OCI-LY1 (cell line): ENCODE results near the gene MAPK11.

ENCODE experiments used
- CTCF ChIP-seq: fragments of 200-600 bp; sonication (generic), shearing (Covaris generic); IDR thresholded peaks from 2 replicates; pipeline ENCODE4 v1.5.1; 2017; ENCODE audit warnings: mild to moderate bottlenecking, antibody characterized with exemption, low read length, moderate library complexity, mixed read lengths
- EZH2 ChIP-seq: fragments of 200-600 bp; sonication (generic), shearing (Covaris generic); IDR thresholded peaks from 2 replicates; pipeline ENCODE4 v1.8.0; 2017; ENCODE audit warnings: borderline replicate concordance, mixed run types, mild to moderate bottlenecking, antibody characterized with exemption, low read length, moderate library complexity, mixed read lengths

GRCh38 chr22:50248196-50249081, 21.7 kb downstream of the MAPK11 start:
- TF ChIP-seq CTCF (no peak), EZH2 (no peak)
